ENCODE data around the gene TPR. TPM values are rescaled to one million over a fixed set of nuclear protein-coding genes. Genes with fewer than 3 reads are reported as not detected.

The TPR gene
- polyA plus RNA-seq, 1 donor (not counting 4 experiments of a cell fraction or from before 2014, with no cell fraction given): 46.8 TPM

DNA sequence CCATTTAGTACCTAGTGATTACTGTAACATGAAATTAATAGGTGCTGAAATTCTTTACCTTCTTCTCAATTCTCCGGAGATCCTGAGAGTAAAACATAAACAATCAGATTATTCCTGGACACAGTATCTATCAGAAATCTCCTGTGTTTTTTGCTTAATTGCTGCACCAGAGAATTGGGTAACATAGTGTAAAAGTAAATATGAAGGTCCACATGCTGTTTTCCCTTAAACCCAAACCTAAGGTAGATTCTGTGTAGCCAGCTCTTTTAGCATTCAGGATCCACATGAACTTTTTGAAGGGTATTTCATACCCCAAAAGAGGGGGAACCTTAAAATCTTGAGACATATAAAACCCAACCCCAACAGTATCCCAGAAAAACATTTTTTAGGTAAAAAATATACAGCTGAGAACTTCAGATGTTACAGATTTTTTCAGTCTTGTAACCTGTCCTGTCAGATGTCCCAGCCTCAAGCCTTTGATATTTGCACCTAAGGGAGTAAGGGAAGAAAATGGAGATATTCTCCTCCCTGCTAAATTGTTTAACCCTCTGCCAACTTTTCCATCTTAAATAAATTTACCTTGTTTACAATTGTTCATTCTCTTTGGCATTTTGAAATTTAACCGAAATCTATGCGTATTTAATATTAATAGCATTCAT lies 11.8 kb upstream of the TPR start:
- H2AFZ ChIP-seq (ENCODE audit: control insufficient read depth, low read length): no peak overlapping the region
- H3K27ac ChIP-seq (ENCODE audit: control insufficient read depth, insufficient read depth, low read length): no peak overlapping the region
- no peak for DNase-seq (ENCODE audit: low read depth, low spot score)
- H3K36me3 ChIP-seq (ENCODE audit: control insufficient read depth in 2 of 2, extremely low read depth in 1 of 2, insufficient read depth in 2 of 2, low read length in 2 of 2): peaks cover 3 to 9% of the 10 kb centered on the region in 2 experiments
- no peak for FAIRE-seq
- no peaks in the 10 kb centered on the region for H3K79me2 ChIP-seq (ENCODE audit: control insufficient read depth, insufficient read depth, low read length)
- H3K4me3 ChIP-seq (ENCODE audit: control insufficient read depth in 2 of 3, extremely low read depth in 1 of 3, insufficient read depth in 2 of 3, low read depth in 1 of 3, low read length in 3 of 3): no peak overlapping the region
- H3K9me3 ChIP-seq (ENCODE audit: control insufficient read depth, low read depth, low read length): no peaks in the 10 kb centered on the region
- H3K27me3 ChIP-seq (ENCODE audit: control insufficient read depth, extremely low read depth, insufficient read depth, low read length): no peaks in the 10 kb centered on the region
- no peaks in the 10 kb centered on the region for H3K4me1 ChIP-seq (ENCODE audit: control insufficient read depth, extremely low read depth, insufficient read depth, low read length)
- no peaks in the 10 kb centered on the region for H4K20me1 ChIP-seq (ENCODE audit: control insufficient read depth, extremely low read depth, insufficient read depth, low read length)
- no peak overlapping the region for H3K9ac ChIP-seq (ENCODE audit: control insufficient read depth, extremely low read depth, insufficient read depth, low read length)
- TF ChIP-seq EZH2 (IDR thresholded peaks at IDR 0.05; ENCODE audit: low read length): no peak
- no peak for TF ChIP-seq CTCF (optimal IDR thresholded peaks at IDR 0.05 in 1 of 3, IDR thresholded peaks at IDR 0.05 in 1 of 3, conservative IDR thresholded peaks at IDR 0.05 in 1 of 3; ENCODE audit: extremely low read depth in 1 of 3, insufficient read depth in 2 of 3, low read length in 3 of 3)
- H3K9me1 ChIP-seq (ENCODE audit: control insufficient read depth, extremely low read depth, insufficient read depth, low read length): no peaks in the 10 kb centered on the region
- dilution Hi-C loops (cut with MboI; ENCODE audit: extremely low pct_ligation_motif_present, low sequenced_read_pairs): no loop called here
- no peak overlapping the region for H3K4me2 ChIP-seq (ENCODE audit: control insufficient read depth, extremely low read depth, insufficient read depth, low read depth, low read length)

DNA sequence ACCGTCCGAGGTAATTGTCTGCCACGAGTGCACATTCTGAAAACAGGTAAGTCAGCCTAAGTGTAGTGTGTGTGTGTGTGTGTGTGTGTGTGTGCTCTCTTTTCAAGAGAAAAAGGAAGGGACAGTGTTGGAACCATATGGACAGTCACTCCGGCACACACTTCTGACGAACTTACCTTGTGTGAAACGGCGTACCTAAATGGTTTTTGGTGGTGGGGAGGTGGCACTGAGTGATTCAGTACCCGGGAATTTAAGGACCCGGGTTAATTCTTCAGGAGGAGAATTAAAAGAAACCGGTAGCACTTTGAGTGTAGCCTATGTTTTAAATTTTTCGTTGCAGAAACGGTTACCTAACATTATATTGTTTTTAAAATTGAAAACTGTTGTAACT lies 871 bp upstream of the TPR start:
- peaks cover 3% of the 10 kb centered on the region for H3K4me1 ChIP-seq (ENCODE audit: control insufficient read depth, extremely low read depth, insufficient read depth, low read length)
- no peaks in the 10 kb centered on the region for H3K9me3 ChIP-seq (ENCODE audit: control insufficient read depth, low read depth, low read length)
- H3K79me2 ChIP-seq (ENCODE audit: control insufficient read depth, insufficient read depth, low read length): peaks cover 73% of the 10 kb centered on the region
- H3K9me1 ChIP-seq (ENCODE audit: control insufficient read depth, extremely low read depth, insufficient read depth, low read length): no peaks in the 10 kb centered on the region
- H3K4me2 ChIP-seq (ENCODE audit: control insufficient read depth, extremely low read depth, insufficient read depth, low read depth, low read length): peak overlapping the region; percentile 94
- peak overlapping the region; percentile 98 for H3K27ac ChIP-seq (ENCODE audit: control insufficient read depth, insufficient read depth, low read length)
- dilution Hi-C loops (cut with MboI; ENCODE audit: extremely low pct_ligation_motif_present, low sequenced_read_pairs): no loop called here
- no peaks in the 10 kb centered on the region for H4K20me1 ChIP-seq (ENCODE audit: control insufficient read depth, extremely low read depth, insufficient read depth, low read length)
- H3K27me3 ChIP-seq (ENCODE audit: control insufficient read depth, extremely low read depth, insufficient read depth, low read length): no peaks in the 10 kb centered on the region
- no peak for TF ChIP-seq CTCF (optimal IDR thresholded peaks at IDR 0.05 in 1 of 3, IDR thresholded peaks at IDR 0.05 in 1 of 3, conservative IDR thresholded peaks at IDR 0.05 in 1 of 3; ENCODE audit: extremely low read depth in 1 of 3, insufficient read depth in 2 of 3, low read length in 3 of 3)
- TF ChIP-seq EZH2 (IDR thresholded peaks at IDR 0.05; ENCODE audit: low read length): no peak
- peak overlapping the region; percentile 88 to 98 (median 91) for H3K4me3 ChIP-seq (ENCODE audit: control insufficient read depth in 2 of 3, extremely low read depth in 1 of 3, insufficient read depth in 2 of 3, low read depth in 1 of 3, low read length in 3 of 3)
- peak overlapping the region; percentile 96 for H3K9ac ChIP-seq (ENCODE audit: control insufficient read depth, extremely low read depth, insufficient read depth, low read length)
- FAIRE-seq (no peak), DNase-seq (ENCODE audit: low read depth, low spot score) (no peak)
- peak overlapping the region; percentile 90 for H2AFZ ChIP-seq (ENCODE audit: control insufficient read depth, low read length)
- H3K36me3 ChIP-seq (ENCODE audit: control insufficient read depth in 2 of 2, extremely low read depth in 1 of 2, insufficient read depth in 2 of 2, low read length in 2 of 2): peaks cover 4 to 7% of the 10 kb centered on the region in 2 experiments

Data from keratinocyte (primary cell).